ENCODE results near the gene USH2A. TPM values are rescaled to one million over a fixed set of nuclear protein-coding genes. Genes with fewer than 3 reads are reported as not detected.

Gene USH2A
- polyA plus RNA-seq, 2 of the 4 experiments (the other 2 are of a cell fraction): not detected

DNA sequence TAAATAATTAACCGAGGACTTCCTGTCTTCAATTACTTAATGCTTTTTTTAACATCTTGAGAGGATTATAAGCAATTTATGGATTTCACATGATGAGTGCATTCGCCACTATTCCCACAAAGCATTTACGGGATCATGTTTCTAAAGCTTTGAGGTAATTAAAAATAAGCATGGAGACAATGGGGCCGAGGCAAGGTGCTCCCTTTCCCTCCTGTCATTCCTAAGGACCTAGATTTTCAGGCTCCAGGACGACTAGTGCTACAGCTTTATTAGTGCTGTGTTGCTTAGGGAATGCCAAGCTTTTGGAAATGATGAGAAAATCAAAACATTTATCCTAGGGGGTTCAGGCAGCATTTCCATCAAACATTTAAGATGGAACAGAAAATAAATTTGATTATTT, 646.9 kb downstream of the USH2A start:
- H3K27ac ChIP-seq: no peak overlapping the region
- WGBS (ENCODE audit: missing lambda C conversion rate): 30% methylated on average over 5 of the region's 5 CpGs
- no peaks in the 10 kb centered on the region for H3K9me3 ChIP-seq
- FAIRE-seq (no peak), DNase-seq (ENCODE audit: low read depth in 1 of 2, low spot score in 1 of 2) (no peak), ATAC-seq (no peak)
- ChIA-PET CTCF (no interaction called here), POLR2A (no interaction called here)
- H3K4me1 ChIP-seq: no peaks in the 10 kb centered on the region
- H3K4me2 ChIP-seq: no peak overlapping the region
- no peak for TF ChIP-seq ZC3H11A (IDR thresholded peaks at IDR 0.05)
- TF ChIP-seq HES2 (IDR thresholded peaks at IDR 0.05): no peak
- TF ChIP-seq CEBPB (IDR thresholded peaks at IDR 0.05): no peak
- TF ChIP-seq NR3C1 (IDR thresholded peaks at IDR 0.05): no peak
- no peak for TF ChIP-seq ESRRA (IDR thresholded peaks at IDR 0.05; ENCODE audit: borderline replicate concordance, low read length)
- no peak for TF ChIP-seq MYC (IDR thresholded peaks at IDR 0.05; ENCODE audit: borderline replicate concordance, low read length)
- H3K4me3 ChIP-seq: no peak overlapping the region

- TF ChIP-seq MAZ (IDR thresholded peaks at IDR 0.05; ENCODE audit: borderline replicate concordance, low read depth, low read length): no peak
- FAIRE-seq (peak; percentile 49), DNase-seq (ENCODE audit: low read depth in 1 of 2, low spot score in 1 of 2) (no peak), ATAC-seq (no peak)
- Histone ChIP-seq H3K4me1 (no peaks in the 10 kb centered on the region), H3K9me3 (no peaks in the 10 kb centered on the region), H3K27ac (no peak overlapping the region), H3K4me3 (no peak overlapping the region), H3K4me2 (no peak overlapping the region)
- 0% methylated on average over 1 of the region's 1 CpG for WGBS (ENCODE audit: missing lambda C conversion rate)
- CTCF ChIA-PET: no interaction called here
- POLR2A ChIA-PET: no interaction called here
These were observed 651.1 kb downstream of the USH2A start for GRCh38 chr1:215772151-215772550.

- 10% methylated on average over 4 of the region's 4 CpGs for whole genome bisulfite sequencing (ENCODE audit: missing lambda C conversion rate)
- FAIRE-seq (no peak), ATAC-seq (no peak), DNase-seq (ENCODE audit: low read depth in 1 of 2, low spot score in 1 of 2) (no peak)
- POLR2A ChIA-PET: no interaction called here
- no peak overlapping the region for H3K4me3 ChIP-seq
- H3K4me2 ChIP-seq: no peak overlapping the region
- H3K27ac ChIP-seq: no peak overlapping the region
- CTCF ChIA-PET: interaction anchor here (0.6 to 1.0 kb wide), 2 partner anchors 169 to 746 kb away, joined by 3 read pairs; no protein-coding TSS in a partner anchor
- H3K9me3 ChIP-seq: no peaks in the 10 kb centered on the region
- no peaks in the 10 kb centered on the region for H3K4me1 ChIP-seq
- TF ChIP-seq TFCP2L1 (CRISPR knock-in tag; IDR thresholded peaks at IDR 0.05) (no peak), KDM1A (IDR thresholded peaks at IDR 0.05; ENCODE audit: low read depth) (no peak), BCL3 (IDR thresholded peaks at IDR 0.05) (no peak), EP300 (IDR thresholded peaks at IDR 0.05) (no peak), PHF8 (IDR thresholded peaks at IDR 0.05; ENCODE audit: borderline replicate concordance, low read depth) (no peak), ZSCAN20 (CRISPR knock-in tag; IDR thresholded peaks at IDR 0.05) (no peak), RFX5 (IDR thresholded peaks at IDR 0.05) (no peak), FOSL2 (IDR thresholded peaks at IDR 0.05) (no peak), FOSL2 (CRISPR knock-in tag; IDR thresholded peaks at IDR 0.05) (no peak)
These were observed 654.9 kb downstream of the USH2A start for GRCh38 chr1:215768303-215768702.

- ATAC-seq (no peak), DNase-seq (ENCODE audit: low read depth in 1 of 2, low spot score in 1 of 2) (no peak), FAIRE-seq (no peak)
- Histone ChIP-seq H3K9me3 (no peaks in the 10 kb centered on the region), H3K4me1 (no peaks in the 10 kb centered on the region), H3K27ac (no peak overlapping the region), H3K4me2 (no peak overlapping the region), H3K4me3 (no peak overlapping the region)
- TF ChIP-seq CTCF (IDR thresholded peaks at IDR 0.05) (no peak), RARB (CRISPR knock-in tag; IDR thresholded peaks at IDR 0.05) (no peak), HOXB5 (CRISPR knock-in tag; IDR thresholded peaks at IDR 0.05) (no peak), HMGXB4 (CRISPR knock-in tag; IDR thresholded peaks at IDR 0.05; ENCODE audit: borderline replicate concordance) (no peak)
- 0% methylated on average over 2 of the region's 2 CpGs for WGBS (ENCODE audit: missing lambda C conversion rate)
- CTCF ChIA-PET: no interaction called here
- POLR2A ChIA-PET: no interaction called here
These were observed 655.5 kb downstream of the USH2A start for GRCh38 chr1:215767761-215768160.
